Right atrium auricular region (tissue), 2 donors: ENCODE measurements around the gene YPEL5. TPM values are rescaled to one million over a fixed set of nuclear protein-coding genes. Genes with fewer than 3 reads are reported as not detected.
"Not testable (repeated sequence)": the region's sequence is repeated elsewhere in the genome, so short reads cannot be mapped to it uniquely, and the experiment has no call there.

Experiments used
- DNase-seq: peaks from one replicate; pipeline ENCODE4 v3.0.0-alpha.2; 2019; ENCODE audit warnings: low spot score
- H3K27ac ChIP-seq, 2 donors: fragments of 200-600 bp; sonication (generic); 1 replicate in 1 of 2; 2 replicates in 1 of 2; pipeline ENCODE4 v1.5.1; 2016 to 2019
- H3K27me3 ChIP-seq, 2 donors: fragments of 200-600 bp; sonication (generic); one replicate each; pipeline versions ENCODE4 v1.5.1 to v1.6.0; 2017 to 2019
- H3K36me3 ChIP-seq: fragments of 200-600 bp; sonication (generic); one replicate; pipeline ENCODE4 v1.5.1; 2016
- H3K4me1 ChIP-seq, 2 donors: fragments of 200-600 bp; sonication (generic); one replicate each; pipeline versions ENCODE4 v1.5.1 to v1.6.0; 2017 to 2019
- H3K4me3 ChIP-seq, 2 donors: fragments of 200-600 bp; sonication (generic); 1 replicate in 1 of 2; 2 replicates in 1 of 2; pipeline ENCODE4 v1.5.1; 2017 to 2019; ENCODE audit warnings: mild to moderate bottlenecking in 1 of 2, moderate library complexity in 1 of 2
- H3K9me3 ChIP-seq, 2 donors: fragments of 200-600 bp; sonication (generic); one replicate each; pipeline ENCODE4 v1.5.1; 2019
- total RNA-seq, 2 donors: library from RNA; depleted of rRNA; stranded (reverse); fragments of >200 nt; gene quantifications; one replicate each; pipeline ENCODE4 v1.1.0, GENCODE V29; 2016
- TF ChIP-seq, protein P1 (sequence below), 2 donors: fragments of 200-600 bp; sonication (generic); IDR thresholded peaks; one replicate each; pipeline ENCODE4 v1.5.1; 2019; ENCODE audit warnings: antibody characterized with exemption in 2 of 2

Gene YPEL5
- total RNA-seq, 2 donors from 2014 or later = 36.3 to 45.5 TPM

DNA sequence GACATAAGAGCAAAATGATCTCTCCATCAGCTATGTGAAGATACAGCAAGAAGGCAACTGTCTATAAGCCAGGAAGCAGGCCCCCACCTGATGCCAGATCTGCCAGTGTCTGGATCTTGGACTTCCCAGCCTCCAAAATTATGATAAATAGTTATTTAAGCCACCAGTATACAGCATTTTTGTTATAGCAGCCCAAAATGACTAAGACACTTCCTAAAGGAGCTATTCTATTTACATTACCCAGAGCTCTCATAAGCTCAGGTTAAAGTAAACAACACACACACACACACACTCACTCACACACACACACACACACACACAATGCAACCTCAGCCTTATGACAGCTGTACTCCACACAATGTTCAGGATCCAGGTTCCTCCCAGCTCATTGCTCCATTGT is 5.7 kb upstream of the YPEL5 start:
- H3K4me1 ChIP-seq = no peaks in the 10 kb centered on the region
- H3K9me3 ChIP-seq = no peaks in the 10 kb centered on the region
- no peaks in the 10 kb centered on the region for H3K27me3 ChIP-seq
- no peak overlapping the region for H3K27ac ChIP-seq
- no peak for DNase-seq
- no peaks in the 10 kb centered on the region for H3K36me3 ChIP-seq
- TF ChIP-seq, protein P1, sequence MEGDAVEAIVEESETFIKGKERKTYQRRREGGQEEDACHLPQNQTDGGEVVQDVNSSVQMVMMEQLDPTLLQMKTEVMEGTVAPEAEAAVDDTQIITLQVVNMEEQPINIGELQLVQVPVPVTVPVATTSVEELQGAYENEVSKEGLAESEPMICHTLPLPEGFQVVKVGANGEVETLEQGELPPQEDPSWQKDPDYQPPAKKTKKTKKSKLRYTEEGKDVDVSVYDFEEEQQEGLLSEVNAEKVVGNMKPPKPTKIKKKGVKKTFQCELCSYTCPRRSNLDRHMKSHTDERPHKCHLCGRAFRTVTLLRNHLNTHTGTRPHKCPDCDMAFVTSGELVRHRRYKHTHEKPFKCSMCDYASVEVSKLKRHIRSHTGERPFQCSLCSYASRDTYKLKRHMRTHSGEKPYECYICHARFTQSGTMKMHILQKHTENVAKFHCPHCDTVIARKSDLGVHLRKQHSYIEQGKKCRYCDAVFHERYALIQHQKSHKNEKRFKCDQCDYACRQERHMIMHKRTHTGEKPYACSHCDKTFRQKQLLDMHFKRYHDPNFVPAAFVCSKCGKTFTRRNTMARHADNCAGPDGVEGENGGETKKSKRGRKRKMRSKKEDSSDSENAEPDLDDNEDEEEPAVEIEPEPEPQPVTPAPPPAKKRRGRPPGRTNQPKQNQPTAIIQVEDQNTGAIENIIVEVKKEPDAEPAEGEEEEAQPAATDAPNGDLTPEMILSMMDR (IDR thresholded peaks at IDR 0.05) = no peak
- H3K4me3 ChIP-seq = no peak overlapping the region

DNA sequence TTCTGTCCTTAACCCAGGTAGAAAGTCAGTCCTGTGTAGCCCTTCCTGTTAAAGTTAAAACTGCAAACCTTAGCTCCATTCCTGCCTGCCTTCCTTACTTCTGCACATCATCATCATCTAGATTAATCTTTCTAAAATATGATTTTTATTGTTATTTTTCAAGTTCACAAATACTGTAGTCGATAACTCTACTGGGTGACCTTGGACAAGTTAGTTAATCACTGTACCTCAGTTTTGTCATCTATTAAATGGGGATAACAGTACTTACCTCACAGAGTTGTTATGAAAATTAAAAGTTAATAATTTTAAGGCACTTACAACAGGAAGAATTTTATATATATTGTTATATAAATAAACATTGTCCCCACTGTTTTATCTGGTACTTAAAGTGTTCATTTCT is 2.5 kb upstream of the YPEL5 start:
- H3K4me1 ChIP-seq = peaks cover 0 to 14% of the 10 kb centered on the region in 2 donors
- H3K4me3 ChIP-seq = no peak overlapping the region
- no peaks in the 10 kb centered on the region for H3K27me3 ChIP-seq
- H3K9me3 ChIP-seq = no peaks in the 10 kb centered on the region
- TF ChIP-seq, protein P1 (IDR thresholded peaks at IDR 0.05) = no peak
- H3K36me3 ChIP-seq = peaks cover 7% of the 10 kb centered on the region
- no peak for DNase-seq
- H3K27ac ChIP-seq = no peak overlapping the region

DNA sequence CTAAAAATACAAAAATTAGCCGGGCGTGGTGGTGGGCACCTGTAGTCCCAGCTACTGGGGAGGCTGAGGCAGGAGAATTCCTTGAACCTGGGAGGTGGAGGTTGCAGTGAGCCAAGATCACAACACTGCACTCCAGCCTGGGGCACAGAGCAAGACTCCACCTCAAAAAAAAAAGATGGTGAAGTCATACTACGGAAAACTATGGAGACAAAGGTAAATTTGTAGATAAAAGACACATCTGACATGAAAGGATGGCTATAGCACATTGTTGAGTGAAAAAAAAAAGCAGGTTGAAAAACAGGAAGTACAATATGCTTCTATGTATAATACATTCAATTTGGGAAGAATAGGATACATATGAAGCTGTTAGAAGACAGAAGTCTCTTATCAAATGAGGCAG is 1.9 kb upstream of the YPEL5 start:
- H3K4me3 ChIP-seq, H3K9me3 ChIP-seq, DNase-seq, H3K36me3 ChIP-seq, H3K27me3 ChIP-seq, H3K27ac ChIP-seq: not testable (repeated sequence)
- H3K4me1 ChIP-seq = peaks cover 0 to 21% of the 10 kb centered on the region in 2 donors

DNA sequence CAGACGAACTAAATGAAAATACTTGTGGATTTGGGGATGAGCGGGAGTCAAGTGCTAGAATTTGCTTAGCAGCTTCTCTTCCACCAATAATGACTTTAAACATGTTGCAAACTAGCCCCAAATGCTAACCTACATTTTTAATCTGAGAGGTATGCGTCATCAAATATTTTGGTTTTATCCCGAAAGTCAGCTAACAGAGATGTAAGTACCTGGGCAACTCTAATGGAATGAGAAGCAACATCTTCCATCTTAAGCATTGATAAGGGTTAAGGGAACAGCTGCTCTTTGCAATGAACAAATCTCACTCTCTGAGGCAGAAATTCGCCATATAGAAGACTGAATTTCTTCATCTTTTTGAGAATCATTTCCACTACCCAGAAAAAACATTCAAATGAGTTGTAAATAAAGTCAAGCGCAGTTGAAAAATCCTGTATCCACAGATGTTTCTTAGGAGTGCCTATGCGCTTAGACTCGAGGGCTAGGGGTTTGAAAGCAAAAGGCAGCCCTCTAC is 926 bp upstream of the YPEL5 start:
- H3K27ac ChIP-seq = peak overlapping the region; percentile 85 to 88
- no peaks in the 10 kb centered on the region for H3K27me3 ChIP-seq
- H3K36me3 ChIP-seq = peaks cover 8% of the 10 kb centered on the region
- DNase-seq = no peak
- H3K9me3 ChIP-seq = no peaks in the 10 kb centered on the region
- H3K4me1 ChIP-seq = peaks cover 0 to 30% of the 10 kb centered on the region in 2 donors
- peak overlapping the region; percentile 40 to 98 for H3K4me3 ChIP-seq
- TF ChIP-seq, protein P1 (IDR thresholded peaks at IDR 0.05) = no peak

DNA sequence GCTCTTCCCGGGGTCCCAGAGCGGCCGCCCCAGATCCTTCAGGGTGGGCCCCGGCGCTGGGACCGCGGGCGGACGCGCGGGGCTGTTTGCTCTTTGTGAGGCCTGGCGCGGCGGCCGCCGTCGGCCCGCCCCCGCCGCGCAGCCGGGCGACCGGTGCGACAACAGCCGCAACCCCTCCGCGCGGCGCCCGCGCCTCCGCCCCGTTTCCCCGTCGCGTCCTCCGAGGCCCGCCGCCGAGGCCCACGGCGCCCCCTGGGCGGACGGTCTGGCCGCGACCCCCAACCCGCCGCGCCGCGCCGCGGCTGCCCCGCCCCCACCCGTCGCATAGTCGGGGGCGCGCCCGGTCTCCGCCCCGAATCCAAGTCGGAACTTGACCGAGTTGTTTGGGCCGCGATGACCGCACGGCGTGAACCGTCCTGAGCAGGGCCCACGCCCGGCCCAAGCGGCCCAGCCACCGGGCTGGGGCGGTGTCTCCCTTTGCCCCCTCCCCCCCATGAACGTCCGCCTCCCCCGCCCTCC is 448 bp downstream of the YPEL5 start:
- Histone ChIP-seq H3K9me3 (no peaks in the 10 kb centered on the region), H3K27me3 (no peaks in the 10 kb centered on the region), H3K36me3 (peaks cover 8% of the 10 kb centered on the region), H3K27ac (peak overlapping the region; percentile 99), H3K4me1 (peaks cover 0 to 35% of the 10 kb centered on the region in 2 donors), H3K4me3 (peak overlapping the region; percentile 98 to 100)
- no peak for DNase-seq
- TF ChIP-seq, protein P1 (IDR thresholded peaks at IDR 0.05) = no peak

DNA sequence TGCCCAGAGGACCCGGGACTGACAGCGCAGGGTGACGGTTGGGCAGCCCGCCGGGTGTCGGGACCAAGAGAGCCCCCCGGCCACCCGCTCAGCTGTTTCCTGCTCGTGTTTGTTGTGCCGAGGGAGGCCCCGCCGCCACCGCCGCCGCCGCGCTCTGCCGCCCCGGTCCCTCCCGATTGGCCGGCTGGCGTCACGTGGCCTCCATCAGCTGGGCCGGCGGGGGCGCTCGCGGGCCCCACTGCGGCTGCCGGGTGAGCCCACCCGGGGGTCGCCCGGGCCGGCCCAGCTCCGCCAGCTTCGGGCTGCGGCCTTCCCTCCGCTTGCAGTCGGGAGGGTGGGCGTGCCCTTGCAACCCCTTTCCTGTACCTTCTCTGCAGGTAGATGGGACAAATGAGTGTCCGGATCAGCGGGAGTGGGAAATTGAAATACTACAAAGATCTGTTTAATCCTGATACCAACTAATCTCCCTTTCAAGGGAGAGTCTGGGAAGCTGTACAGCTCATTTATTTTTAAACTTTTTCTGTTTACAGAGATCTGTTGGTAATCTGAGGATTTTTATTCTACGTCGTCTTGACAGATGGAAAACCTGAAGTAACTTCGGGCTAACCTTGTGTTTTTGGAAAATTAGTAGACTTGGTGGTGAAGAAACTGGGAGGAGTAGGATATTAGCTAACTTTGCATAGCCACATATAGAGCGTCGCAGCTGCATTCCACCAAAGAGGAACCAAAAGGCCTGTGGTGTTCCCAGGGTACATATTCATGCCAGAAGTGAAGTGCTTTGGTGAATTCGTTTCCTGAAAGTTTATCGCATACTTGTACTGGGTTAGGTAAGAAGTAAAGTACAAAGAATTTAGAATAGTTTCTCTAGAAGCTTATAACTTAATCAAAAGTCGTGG is 1.2 kb downstream of the YPEL5 start:
- no peaks in the 10 kb centered on the region for H3K9me3 ChIP-seq
- H3K4me3 ChIP-seq = peak overlapping the region; percentile 98 to 100
- H3K4me1 ChIP-seq = peaks cover 0 to 35% of the 10 kb centered on the region in 2 donors
- peak; percentile 75 for DNase-seq
- H3K36me3 ChIP-seq = peaks cover 8% of the 10 kb centered on the region
- peak overlapping the region; percentile 99 for H3K27ac ChIP-seq
- TF ChIP-seq, protein P1 (IDR thresholded peaks at IDR 0.05) = peak; percentile 56 to 62
- no peaks in the 10 kb centered on the region for H3K27me3 ChIP-seq
